PFSK-1 (cell line): ENCODE results near the gene MAFG.

Experiments used
- POLR2AphosphoS5 ChIP-seq: IDR thresholded peaks from 2 replicates; pipeline ENCODE4 v1.6.1; 2012; ENCODE audit warnings: low read depth, mild to moderate bottlenecking, control low read depth, low read length, moderate library complexity
- SIN3A ChIP-seq: IDR thresholded peaks from 2 replicates; pipeline ENCODE4 v1.6.1; 2012; ENCODE audit warnings: mild to moderate bottlenecking, low read length, moderate library complexity, borderline replicate concordance; ENCODE audit not compliant: insufficient read depth
- TAF1 ChIP-seq: IDR thresholded peaks from 2 replicates; pipeline ENCODE4 v1.6.1; 2012; ENCODE audit warnings: low read length, control low read depth, borderline replicate concordance; ENCODE audit not compliant: insufficient read depth
- TF ChIP-seq, protein P1 (sequence below), 2 experiments: IDR thresholded peaks; 2 replicates each; pipeline versions ENCODE4 v1.6.1 to v1.8.0; 2011 to 2012; ENCODE audit warnings: low read depth in 2 of 2, low read length in 2 of 2, control low read depth in 1 of 2, inconsistent platforms in 1 of 2, mild to moderate bottlenecking in 1 of 2, moderate library complexity in 1 of 2; ENCODE audit not compliant: insufficient read depth in 1 of 2

DNA sequence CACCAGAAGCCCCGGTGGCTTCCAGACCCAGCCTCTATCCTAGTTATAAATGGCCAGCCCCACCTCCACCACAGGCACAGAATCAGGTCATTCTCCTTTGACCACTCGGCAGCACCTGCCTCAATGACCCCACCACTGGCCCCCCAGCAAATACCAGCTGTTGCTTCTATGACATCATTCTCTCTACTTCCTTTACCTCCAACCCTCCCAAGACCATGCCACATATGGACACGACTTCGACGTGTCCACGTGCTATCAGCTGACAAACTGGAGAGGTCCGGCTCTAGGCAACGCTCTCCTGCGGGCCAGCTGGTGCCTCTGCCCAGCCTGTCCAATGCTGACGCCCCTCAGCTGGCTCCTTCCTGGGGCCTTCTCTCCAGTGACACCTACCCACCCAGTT lies 42.1 kb downstream of the MAFG start:
- TF ChIP-seq, protein P1, sequence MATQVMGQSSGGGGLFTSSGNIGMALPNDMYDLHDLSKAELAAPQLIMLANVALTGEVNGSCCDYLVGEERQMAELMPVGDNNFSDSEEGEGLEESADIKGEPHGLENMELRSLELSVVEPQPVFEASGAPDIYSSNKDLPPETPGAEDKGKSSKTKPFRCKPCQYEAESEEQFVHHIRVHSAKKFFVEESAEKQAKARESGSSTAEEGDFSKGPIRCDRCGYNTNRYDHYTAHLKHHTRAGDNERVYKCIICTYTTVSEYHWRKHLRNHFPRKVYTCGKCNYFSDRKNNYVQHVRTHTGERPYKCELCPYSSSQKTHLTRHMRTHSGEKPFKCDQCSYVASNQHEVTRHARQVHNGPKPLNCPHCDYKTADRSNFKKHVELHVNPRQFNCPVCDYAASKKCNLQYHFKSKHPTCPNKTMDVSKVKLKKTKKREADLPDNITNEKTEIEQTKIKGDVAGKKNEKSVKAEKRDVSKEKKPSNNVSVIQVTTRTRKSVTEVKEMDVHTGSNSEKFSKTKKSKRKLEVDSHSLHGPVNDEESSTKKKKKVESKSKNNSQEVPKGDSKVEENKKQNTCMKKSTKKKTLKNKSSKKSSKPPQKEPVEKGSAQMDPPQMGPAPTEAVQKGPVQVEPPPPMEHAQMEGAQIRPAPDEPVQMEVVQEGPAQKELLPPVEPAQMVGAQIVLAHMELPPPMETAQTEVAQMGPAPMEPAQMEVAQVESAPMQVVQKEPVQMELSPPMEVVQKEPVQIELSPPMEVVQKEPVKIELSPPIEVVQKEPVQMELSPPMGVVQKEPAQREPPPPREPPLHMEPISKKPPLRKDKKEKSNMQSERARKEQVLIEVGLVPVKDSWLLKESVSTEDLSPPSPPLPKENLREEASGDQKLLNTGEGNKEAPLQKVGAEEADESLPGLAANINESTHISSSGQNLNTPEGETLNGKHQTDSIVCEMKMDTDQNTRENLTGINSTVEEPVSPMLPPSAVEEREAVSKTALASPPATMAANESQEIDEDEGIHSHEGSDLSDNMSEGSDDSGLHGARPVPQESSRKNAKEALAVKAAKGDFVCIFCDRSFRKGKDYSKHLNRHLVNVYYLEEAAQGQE (IDR thresholded peaks at IDR 0.05; ENCODE audit: insufficient read depth in 1 of 2, low read depth in 2 of 2, low read length in 2 of 2): no peak
- TF ChIP-seq SIN3A (no peak), TAF1 (no peak), POLR2AphosphoS5 (no peak)
